ENCODE results near the gene LY6G6F. TPM values are rescaled to one million over a fixed set of nuclear protein-coding genes. Genes with fewer than 3 reads are reported as not detected.

LY6G6F gene
- total and polyA plus RNA-seq, 3 donors from 2014 or later = 0.41 TPM; not detected in 2

GRCh38 chr6:31687321-31687720 lies 19.3 kb upstream of the LY6G6F start:
- Histone ChIP-seq H3K27ac (no peak overlapping the region), H3K4me1 (peaks cover 4% of the 10 kb centered on the region), H3K9me3 (no peaks in the 10 kb centered on the region), H3K4me3 (no peak overlapping the region), H3K36me3 (ENCODE audit: low read depth, missing control alignments) (no peaks in the 10 kb centered on the region), H3K27me3 (no peaks in the 10 kb centered on the region)
- WGBS, 2 donors = 81 to 91% methylated on average over 4 to 8 of the region's 8 CpGs
- TF ChIP-seq POLR2A (IDR thresholded peaks at IDR 0.05) (no peak), CTCF (IDR thresholded peaks at IDR 0.05) (no peak)
- DNase-seq = no peak
- intact Hi-C loops (cut with DNase I; ENCODE audit: low total_unique reads) = no loop called here

GRCh38 chr6:31687860-31688693 lies 18.6 kb upstream of the LY6G6F start:
- Histone ChIP-seq H3K9me3 (no peaks in the 10 kb centered on the region), H3K27ac (no peak overlapping the region), H3K27me3 (no peaks in the 10 kb centered on the region), H3K36me3 (ENCODE audit: low read depth, missing control alignments) (no peaks in the 10 kb centered on the region), H3K4me3 (no peak overlapping the region), H3K4me1 (peaks cover 4% of the 10 kb centered on the region)
- no peak for DNase-seq
- intact Hi-C loops (cut with DNase I; ENCODE audit: low total_unique reads) = no loop called here
- no peak for TF ChIP-seq CTCF (IDR thresholded peaks at IDR 0.05)
- 81 to 95% methylated on average over 10 to 14 of the region's 14 CpGs for WGBS, 2 donors

GRCh38 chr6:31689249-31690110 lies 17.2 kb upstream of the LY6G6F start:
- intact Hi-C loops (cut with DNase I; ENCODE audit: low total_unique reads) = no loop called here

More at GRCh38 chr6:31689249-31690110, 17.2 kb upstream of the LY6G6F start:
- no peaks in the 10 kb centered on the region for H3K36me3 ChIP-seq (ENCODE audit: low read depth, missing control alignments)
- H3K9me3 ChIP-seq = no peaks in the 10 kb centered on the region
- no peak overlapping the region for H3K27ac ChIP-seq
- WGBS, 2 donors = 79 to 84% methylated on average over 8 to 11 of the region's 11 CpGs
- peaks cover 4% of the 10 kb centered on the region for H3K4me1 ChIP-seq
- DNase-seq = no peak
- TF ChIP-seq POLR2A (IDR thresholded peaks at IDR 0.05) (no peak), CTCF (IDR thresholded peaks at IDR 0.05) (peak in 1 of 3 experiments; percentile 23)
- no peak overlapping the region for H3K4me3 ChIP-seq
- no peaks in the 10 kb centered on the region for H3K27me3 ChIP-seq
